HG02678 (cell line): ENCODE measurements around the gene MRTFA.
"Not testable (repeated sequence)": the region's sequence is repeated elsewhere in the genome, so short reads cannot be mapped to it uniquely, and the experiment has no call there.

Experiments used
- ATAC-seq: cut with Tn5 transposase; IDR thresholded peaks from one replicate; pipeline ENCODE4 v1.9.1; 2021; ENCODE audit warnings: mild to moderate bottlenecking, moderate library complexity; ENCODE audit not compliant: unreplicated experiment

Gene MRTFA

DNA sequence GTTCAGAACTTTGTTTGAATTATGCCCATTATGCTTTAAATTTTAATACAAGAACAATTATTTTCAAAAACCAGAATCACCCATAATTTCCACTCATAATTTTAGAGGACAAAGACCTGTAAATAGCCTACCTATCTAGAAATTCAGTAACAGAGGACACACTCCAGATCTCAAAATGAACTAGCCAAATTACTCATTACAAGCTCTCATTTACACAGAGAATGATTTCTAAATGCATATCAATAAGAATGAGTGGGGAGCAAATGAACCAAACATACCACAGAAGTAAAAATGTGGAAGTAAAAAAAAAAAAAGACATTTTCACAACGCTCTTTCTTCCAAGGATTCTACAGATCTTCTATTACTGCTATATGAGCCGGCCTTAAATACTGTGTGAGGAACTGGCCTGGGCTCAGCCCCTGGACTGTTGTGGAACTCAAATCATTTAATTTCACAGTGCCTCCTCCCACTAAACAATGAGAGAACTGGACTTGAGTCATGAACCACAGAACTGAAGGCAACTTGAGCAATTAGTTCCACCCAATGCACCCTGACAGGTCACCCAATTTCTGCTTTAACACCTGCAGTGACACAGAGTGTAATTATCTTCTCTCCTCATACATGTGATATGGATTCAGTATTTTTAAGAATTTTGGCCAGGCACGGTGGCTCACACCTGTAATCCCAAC lies 8.0 kb downstream of the MRTFA start:
- ATAC-seq: no peak

DNA sequence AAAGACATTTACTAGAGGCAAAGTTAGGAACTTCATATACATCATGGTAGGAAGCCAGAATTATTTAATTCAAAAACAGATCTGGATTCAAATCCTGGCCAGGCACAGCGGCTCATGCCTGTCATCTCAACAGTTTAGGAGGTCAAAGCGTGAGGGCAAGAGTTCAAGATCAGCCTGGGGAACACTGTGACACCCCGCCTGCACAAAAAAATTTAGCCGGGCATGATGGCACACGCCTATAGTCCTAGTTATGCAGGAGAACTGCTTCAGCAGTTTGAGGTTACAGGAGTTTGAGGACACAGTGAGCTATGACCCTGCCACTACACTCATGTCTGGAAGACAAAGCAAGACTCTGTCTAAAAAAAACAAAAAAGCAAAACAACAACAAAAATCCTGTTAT lies 8.9 kb downstream of the MRTFA start:
- no peak for ATAC-seq

DNA sequence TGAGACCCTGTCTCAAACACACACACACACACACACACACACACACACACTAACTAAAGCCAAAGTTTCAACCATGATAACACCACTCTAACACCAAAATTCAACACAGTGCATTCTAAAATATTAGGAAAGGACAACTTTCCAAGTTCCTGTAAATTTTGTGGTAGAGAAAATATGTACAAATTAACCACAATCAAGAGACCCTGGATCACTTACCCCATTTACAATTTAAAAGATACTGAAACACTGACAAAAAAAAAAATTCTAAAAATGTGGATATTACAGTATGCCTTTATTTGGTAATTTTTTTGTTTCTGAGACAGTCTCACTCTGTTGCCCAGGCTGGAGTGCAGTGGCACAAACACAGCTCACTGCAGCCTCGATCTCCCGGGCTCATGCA lies 9.7 kb downstream of the MRTFA start:
- ATAC-seq: no peak

DNA sequence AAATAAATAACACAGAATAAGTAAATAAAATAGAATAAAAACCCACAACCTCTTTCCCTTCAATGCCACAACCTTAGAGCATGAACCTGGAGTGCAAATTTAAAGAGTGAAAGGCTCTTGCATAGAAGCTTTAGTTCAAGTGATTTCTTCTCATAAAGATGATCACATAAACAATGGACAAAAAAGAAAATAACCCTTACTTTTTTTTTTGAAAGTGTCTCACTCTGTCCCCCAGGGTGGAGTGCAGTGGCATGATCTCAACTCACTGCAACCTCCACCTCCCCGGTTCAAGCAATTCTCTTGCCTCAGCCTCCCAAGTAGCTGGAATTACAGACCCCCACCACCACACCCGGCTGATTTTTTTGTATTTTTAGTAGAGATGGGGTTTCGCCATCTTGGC lies 10.7 kb downstream of the MRTFA start:
- ATAC-seq: not testable (repeated sequence)

DNA sequence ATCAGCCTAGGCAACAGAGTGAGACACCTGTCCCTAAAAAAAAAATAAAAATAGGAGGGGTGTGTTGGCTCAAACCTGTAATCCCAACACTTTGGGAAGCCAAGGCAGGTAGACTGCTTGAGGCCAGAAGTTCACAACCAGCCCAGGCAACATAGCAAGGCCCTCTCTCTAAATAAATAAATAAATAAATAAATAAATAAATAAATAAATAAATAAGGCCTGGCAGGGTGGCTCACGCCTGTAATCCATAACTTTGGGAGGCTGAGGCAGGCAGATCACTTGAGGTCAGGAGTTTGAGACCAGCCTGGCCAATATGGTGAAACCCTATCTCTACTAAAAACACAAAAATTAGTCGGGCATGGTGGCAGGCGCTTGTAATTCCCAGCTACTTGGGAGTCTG lies 11.2 kb downstream of the MRTFA start:
- not testable (repeated sequence) for ATAC-seq

DNA sequence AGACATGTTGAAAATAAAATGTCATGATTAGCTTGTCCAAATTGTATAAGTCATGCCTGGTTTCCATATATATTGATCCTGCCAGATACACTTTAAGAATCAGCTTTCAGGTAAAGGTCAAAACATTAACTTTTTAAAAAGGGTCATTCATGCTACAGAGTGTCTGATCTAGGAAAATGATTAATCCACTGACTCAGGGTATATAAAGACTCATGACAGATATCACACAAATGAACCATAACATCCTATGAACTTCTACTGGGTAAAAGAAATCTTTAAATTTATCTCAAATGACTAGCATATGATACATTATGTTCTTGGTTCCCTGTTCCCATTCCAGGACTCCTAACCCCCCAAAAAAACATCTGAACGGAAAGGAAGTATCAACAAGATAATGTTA lies 11.7 kb downstream of the MRTFA start:
- no peak for ATAC-seq

DNA sequence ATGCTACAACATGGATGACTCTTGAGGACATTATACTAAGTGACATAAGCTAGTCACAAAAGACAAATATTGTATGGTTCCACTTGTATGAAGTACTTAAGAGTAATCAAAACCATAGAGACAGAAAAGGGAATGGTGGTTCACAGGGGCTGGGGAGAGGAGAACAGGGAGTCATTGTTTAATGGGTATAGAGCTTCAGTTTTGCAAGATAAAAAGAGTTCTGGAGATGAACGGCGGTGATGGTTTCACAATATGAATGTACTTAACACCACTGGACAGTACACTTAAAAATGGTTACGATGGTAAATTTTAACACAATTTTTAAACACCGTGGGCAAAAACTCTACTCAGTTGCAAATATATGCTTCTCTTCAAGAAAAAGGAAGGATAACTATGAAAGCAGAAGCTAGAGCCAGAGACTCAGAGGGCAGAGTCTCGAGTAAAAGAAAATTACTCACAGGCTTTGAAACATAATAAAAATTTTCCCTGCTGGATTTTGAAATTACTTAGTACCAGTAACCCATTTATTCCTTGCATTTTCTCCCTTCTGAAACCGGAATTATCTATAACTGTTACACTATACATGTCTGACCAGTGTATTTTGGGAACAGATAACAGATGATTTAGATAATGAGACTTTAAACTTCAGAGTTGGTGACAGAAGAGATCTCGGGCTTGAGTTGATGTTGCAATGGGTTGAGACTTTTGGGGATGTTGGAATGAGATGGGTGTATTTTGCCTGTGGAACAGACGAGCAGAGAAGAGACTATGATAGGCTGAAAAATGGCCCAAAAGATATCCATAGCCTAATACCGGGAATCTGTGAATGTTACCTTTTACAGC lies 15.0 kb downstream of the MRTFA start:
- no peak for ATAC-seq

DNA sequence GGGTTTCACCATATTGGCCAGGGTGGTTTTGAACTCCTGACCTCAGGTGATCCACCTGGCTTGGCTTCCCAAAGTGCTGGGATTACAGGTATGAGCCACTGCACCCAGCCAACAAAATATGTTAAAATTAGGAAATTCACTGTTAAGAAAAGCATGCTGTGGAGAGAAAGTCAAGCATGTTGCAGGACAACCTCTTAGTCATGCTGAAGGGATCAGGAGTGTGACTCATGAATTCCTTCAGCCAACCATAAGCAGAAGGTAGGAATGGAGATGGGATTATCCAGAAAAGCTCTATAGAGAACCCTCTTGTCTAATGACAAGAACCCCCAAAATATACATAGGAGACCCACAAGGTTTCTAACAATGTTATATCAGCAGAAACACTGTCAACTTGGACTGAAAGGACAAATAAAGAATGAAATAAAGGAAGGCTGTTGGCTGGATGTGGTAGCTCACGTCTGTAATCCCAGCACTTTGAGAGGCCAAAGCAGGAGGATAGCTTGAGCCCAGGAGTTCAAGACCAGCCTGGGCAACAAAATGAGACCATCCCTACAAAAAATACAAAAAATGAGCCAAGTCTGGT lies 16.0 kb downstream of the MRTFA start:
- ATAC-seq: no peak

DNA sequence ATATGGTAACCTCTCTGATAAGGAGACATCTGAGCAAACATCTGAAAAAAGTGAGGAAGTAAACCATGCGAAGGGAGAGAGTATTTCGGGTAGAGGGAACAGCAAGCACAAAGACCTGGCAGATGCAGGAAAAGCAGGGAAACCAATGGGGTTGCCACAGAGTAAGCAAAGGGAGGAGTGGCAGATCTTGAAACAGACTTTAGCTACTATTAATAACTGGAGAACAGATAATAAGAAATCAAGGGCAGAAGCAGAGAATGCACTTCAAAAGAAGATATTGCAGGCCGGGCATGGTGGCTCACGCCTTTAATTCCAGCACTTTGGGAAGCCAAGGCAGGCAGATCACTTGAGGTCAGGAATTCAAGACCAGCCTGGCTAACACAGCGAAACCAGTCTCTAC lies 18.1 kb downstream of the MRTFA start:
- no peak for ATAC-seq

DNA sequence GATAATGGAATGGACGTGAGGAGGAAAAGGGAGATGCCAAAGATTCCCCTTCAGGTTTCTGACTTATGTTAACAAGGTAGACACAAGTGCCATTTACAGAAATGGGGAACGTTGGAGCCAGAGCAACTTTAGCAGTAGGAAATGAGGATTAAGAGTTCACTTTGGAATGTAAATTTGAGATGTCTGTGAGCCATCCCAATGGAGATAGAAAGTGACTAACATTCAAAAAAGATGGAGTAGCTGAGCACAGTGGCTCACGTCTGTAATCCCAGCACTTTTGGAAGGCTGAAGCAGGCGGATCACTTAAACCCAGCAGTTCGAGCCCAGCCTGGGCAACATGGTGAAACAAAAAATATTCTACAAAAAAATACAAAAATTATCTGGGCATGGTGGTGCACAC lies 19.9 kb downstream of the MRTFA start:
- no peak for ATAC-seq

DNA sequence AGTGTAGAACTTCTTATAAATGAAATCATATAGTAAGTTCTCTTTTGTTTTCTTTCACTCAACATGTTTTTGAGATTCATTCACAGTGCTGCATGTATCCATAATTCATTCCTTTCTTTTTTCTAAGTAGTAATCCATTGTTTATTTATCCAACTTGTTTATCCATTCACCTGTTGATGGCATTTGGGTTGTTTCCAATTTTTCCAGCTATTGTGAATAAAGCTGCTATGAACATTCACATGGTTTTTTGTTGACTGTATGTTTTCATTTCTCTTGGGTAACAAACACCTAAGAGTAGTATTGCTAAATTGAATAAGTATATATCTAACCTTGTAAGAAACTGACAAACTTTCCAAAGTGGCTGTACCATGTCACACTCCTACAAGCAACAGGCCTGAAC lies 23.5 kb downstream of the MRTFA start:
- ATAC-seq: no peak

DNA sequence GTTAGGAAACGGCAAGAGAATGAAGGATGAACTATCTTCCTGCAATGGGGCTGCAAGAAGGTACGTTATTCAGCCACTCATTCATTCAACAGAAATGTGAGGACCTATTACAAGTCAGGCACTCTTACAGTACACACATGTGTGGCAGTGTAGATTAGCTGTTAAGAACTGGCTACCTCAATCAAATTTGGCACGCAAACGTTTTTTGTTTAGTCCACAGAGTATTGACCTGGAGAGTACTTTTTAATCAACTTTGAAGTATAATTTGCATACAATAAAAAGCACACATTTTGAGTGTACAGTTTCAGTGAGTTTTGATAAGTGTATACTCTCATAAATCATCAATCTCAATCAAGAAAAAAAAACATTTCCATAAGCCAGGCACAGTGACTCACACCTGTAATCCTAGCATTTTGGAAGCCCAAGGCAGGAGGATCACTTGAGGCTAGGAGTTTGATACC lies 24.2 kb downstream of the MRTFA start:
- ATAC-seq: no peak

DNA sequence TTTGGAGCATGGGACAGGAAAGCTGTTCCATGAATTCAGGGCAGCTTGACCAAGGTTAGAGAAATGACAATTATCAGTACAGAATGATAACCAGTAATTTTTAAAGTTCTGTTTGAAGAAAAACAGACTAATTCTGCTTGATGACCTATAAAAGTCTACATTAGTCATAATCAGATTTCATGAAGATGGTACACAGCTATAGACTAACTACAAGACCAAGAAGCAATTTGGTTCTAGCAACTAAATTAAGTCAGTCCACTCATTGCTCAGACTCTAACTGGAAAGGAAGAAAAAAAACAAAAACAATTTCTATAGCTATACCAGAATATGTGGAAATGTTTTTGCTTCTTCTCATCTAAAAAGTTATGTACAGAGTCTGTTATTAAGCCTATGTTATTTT lies 24.9 kb downstream of the MRTFA start:
- ATAC-seq: no peak

DNA sequence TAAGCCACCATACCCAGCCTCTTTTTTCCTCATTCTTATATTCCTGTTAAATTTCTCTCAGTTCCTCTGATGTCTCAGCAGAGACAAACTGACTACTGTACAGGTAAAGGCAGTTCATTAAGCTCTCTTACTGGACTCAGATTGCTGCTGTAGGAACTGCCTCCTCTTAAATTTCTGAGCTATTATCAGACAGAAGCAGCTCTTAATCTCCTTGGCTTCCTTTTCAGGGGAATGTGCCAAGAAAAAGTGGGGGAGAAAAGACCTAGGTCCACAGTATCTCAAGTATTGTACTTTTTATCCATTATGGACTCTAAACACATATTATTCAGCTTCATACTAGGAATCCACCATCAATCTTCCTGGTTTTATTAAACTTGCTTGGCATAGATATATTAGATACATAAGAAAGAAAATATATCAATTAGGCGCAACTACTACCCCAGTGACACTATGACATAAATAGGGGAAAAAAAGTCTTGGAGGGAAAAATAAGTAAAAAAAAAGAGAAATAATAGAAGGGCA lies 26.1 kb downstream of the MRTFA start:
- no peak for ATAC-seq

DNA sequence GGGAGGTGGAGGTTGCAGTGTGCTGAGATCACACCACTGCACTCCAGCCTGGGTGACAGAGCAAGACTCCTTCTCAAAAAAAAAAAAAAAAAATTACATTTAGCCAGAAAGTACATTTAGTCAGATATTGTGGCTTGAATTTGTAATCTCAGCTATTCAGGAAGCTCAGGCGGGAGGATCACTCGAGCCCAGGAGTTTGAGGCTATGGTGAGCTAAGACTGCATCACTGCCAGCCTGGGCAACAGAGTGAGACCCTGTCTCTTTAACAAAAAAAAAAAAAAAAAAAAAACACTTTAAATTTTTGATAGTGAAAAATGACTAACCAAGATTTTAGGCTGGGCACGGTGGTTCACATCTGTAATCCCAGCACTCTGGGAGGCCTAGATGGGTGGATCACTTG lies 27.3 kb downstream of the MRTFA start:
- ATAC-seq: no peak

DNA sequence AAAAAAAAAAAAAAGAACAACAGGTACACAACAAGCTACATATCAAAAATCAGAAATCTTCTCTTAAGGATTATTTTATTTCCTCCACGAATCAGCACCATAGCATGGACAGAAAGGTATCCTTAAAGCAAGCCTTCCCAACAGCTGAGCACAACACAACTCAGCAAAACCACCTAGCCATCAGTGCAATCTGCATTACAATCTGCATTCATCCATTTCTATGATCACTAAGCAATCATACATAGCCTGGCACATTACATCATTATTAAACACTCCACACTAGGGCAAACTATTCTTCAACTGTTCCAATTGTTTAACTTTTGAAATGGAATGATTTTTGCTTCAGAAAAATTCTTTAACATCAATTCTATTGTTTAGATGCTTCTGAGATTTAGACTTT lies 29.0 kb downstream of the MRTFA start:
- ATAC-seq: no peak

DNA sequence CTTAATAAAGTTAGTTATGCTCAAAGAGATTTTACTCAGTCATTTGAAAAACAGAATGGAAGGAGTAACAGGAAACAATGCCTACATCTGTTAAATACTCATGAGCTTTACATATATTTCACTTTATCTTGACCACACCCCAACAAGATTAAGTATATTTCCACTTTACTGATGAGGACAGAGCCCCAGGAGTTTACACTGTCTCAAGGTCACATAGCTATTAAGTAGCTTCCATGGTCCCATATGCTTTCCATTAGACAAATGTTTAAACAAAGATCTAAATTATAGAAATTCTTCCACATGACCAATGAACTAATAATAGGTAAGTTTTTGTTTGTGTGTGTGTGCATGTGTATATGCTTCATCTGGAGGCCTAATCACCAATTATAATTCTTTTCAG lies 30.2 kb downstream of the MRTFA start:
- no peak for ATAC-seq

DNA sequence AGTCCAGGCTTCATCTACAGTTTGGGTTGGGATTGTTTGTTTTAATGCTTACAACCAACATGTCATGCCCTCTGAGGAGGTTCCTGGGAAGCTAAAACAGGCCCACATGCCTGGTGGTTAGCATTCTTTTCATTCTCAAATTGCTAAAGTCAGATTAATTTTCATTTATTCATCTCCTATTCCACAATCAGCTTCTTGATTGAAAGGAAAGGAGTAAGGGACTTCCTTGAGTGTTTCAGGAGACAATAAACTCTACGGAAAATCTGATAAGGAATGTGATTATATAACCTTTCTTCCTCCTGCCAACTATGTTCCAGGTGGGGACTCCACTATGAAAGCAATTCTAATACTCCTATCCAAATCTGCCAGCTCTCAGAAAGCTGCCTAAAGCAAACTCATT lies 30.8 kb downstream of the MRTFA start:
- no peak for ATAC-seq

DNA sequence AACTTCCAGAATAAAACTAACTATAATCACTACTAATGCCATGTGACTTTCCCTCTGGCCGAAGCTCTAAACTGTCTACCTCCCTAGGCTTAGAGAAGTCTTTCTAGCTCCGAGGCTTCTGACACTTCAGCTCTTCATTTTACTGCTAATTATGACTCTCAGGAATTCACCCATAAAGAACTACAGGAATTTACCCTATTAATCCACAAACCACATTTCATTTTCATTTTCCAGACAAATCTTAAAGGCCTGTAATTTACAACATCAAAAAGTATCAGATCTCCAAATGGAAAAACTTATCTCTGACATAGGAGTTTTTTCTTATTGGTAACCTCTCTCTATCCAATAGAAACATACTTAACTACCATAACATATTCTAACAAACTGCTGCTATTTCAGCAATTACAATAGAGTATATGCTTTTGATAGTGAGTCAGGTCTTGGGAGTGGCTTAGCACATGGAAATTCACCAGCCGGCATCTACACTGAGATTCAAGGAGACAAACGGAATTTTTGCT lies 33.4 kb downstream of the MRTFA start:
- ATAC-seq: no peak

DNA sequence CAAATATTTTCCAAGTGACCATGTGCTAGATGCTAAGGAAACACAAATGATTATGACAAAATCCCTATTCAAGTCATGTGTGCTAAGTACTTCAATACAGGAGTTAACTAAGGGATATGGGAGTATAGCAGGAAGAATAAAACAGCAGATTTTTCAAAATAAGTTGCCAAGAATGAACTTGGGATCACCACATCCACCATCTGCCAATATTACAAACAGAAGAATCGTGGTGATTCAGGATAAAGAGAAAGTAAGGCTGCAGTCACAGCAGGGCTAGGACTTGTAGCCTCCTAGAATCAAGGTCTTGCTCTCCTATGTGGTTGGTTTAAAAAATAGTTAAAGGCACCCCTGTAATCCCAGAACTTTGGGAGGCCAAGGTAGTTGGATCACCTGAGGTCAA lies 34.3 kb downstream of the MRTFA start:
- ATAC-seq: no peak

DNA sequence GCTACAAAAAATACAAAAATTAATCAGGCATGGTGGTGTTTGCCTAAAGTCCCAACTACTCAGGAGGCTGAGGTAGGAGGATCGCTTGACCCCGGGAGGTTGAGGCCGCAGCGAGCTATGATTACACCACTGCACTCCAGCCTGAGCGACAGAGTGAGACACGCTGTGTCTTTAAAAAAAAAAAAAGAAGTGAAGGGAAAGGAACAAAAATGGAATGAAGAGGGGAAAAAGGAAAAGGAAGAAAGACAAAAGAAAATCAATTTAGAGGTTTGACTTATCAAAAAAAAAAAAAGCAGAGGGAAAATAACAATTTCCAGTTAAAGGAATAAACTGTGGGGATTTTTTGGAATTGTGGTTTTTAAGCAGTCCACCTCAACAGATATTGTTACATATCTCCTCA lies 36.8 kb downstream of the MRTFA start:
- no peak for ATAC-seq

DNA sequence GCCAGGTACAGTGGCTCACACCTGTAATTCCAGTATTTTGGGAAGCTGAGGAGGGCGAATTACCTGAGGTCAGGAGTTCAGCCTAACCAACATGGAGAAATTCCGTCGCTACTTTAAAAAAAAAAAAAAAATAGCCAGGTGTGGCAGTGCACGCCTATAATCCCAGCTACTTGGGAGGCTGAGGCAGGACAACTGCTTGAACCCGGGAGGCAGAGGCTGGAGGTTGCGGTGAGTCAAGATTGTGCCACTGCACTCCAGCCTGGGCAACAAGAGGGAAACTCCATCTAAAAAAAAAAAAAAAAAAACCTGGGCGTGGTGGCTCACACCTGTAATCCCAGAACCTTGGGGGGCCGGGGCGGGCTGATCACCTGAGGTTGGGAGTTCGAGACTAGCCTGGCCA lies 37.8 kb downstream of the MRTFA start:
- not testable (repeated sequence) for ATAC-seq
